H1 (cell line): ENCODE results near the gene NTN4. TPM values are rescaled to one million over a fixed set of nuclear protein-coding genes. Genes with fewer than 3 reads are reported as not detected.

ENCODE experiments used
- CTCF ChIA-PET: fragments of 300-600 bp; sonication (Branson Sonifier 250); formaldehyde crosslinking; loops from one replicate; lab custom pipeline; 2021; ENCODE audit not compliant: partially characterized antibody; lab: Charles Lee
- POLR2A ChIA-PET: fragments of 300-600 bp; sonication (Branson Sonifier 250); formaldehyde crosslinking; loops from one replicate; lab custom pipeline; 2021; ENCODE audit warnings: inconsistent platforms; ENCODE audit not compliant: partially characterized antibody; lab: Charles Lee
- DNase-seq, 2 experiments: peaks; one replicate each; pipeline versions ENCODE4 v3.0.0 to v3.0.0-alpha.2; 2010 to 2022; ENCODE audit warnings: low spot score in 2 of 2, low read depth in 1 of 2, mixed read lengths in 1 of 2
- FAIRE-seq: peaks from 2 replicates; lab custom pipeline; 2011; peaks lifted over from hg19 to GRCh38; lab: Jason Lieb, UNC
- H2AFZ ChIP-seq: 2 replicates; pipeline ENCODE4 v1.8.1; 2012; ENCODE audit warnings: low read length, inconsistent platforms
- H2AK5ac ChIP-seq: 2 replicates; pipeline ENCODE4 v1.6.1; 2013; ENCODE audit warnings: low read depth, low read length
- H2BK120ac ChIP-seq: replicated peaks from 2 replicates; pipeline ENCODE3; 2013; ENCODE audit warnings: low read depth, low read length, inconsistent platforms
- H2BK12ac ChIP-seq: 2 replicates; pipeline ENCODE4 v1.6.1; 2013; ENCODE audit warnings: low read depth, low read length
- H2BK15ac ChIP-seq: 2 replicates; pipeline ENCODE4 v1.6.1; 2013; ENCODE audit warnings: low read length
- H2BK20ac ChIP-seq: 2 replicates; pipeline ENCODE4 v1.6.1; 2013; ENCODE audit warnings: low read length
- H2BK5ac ChIP-seq: 2 replicates; pipeline ENCODE4 v1.6.1; 2013; ENCODE audit warnings: low read depth, low read length
- H3K14ac ChIP-seq: 2 replicates; pipeline ENCODE4 v1.6.1; 2013; ENCODE audit warnings: inconsistent platforms; ENCODE audit not compliant: insufficient read length
- H3K18ac ChIP-seq: 2 replicates; pipeline ENCODE4 v1.6.1; 2013; ENCODE audit warnings: low read length; ENCODE audit errors: extremely low read depth
- H3K23ac ChIP-seq: 2 replicates; pipeline ENCODE4 v1.6.1; 2013; ENCODE audit warnings: inconsistent platforms; ENCODE audit not compliant: insufficient read length
- H3K23me2 ChIP-seq: 2 replicates; pipeline ENCODE4 v1.6.1; 2013; ENCODE audit warnings: low read depth, low read length
- H3K27ac ChIP-seq: 2 replicates; pipeline ENCODE4 v1.6.1; 2011; ENCODE audit warnings: low read depth, low read length, inconsistent platforms
- H3K27me3 ChIP-seq, 4 experiments: replicated peaks in 1 of 4; 1 replicate in 1 of 4; 2 replicates in 3 of 4; pipeline versions ENCODE4 v1.6.1 to v1.8.1; 2011 to 2013; ENCODE audit warnings: low read length in 3 of 4, mild to moderate bottlenecking in 3 of 4, inconsistent platforms in 2 of 4, mixed read lengths in 2 of 4, moderate library complexity in 1 of 4; ENCODE audit not compliant: control insufficient read depth in 3 of 4, insufficient read depth in 3 of 4; ENCODE audit errors: extremely low read depth in 1 of 4
- H3K36me3 ChIP-seq, 4 experiments: 2 replicates each; pipeline versions ENCODE4 v1.6.1 to v1.8.1; 2011 to 2013; ENCODE audit warnings: mild to moderate bottlenecking in 4 of 4, low read length in 3 of 4, moderate library complexity in 2 of 4, control low read depth in 1 of 4, inconsistent platforms in 1 of 4; ENCODE audit not compliant: insufficient read depth in 4 of 4, control insufficient read depth in 2 of 4
- H3K4ac ChIP-seq: replicated peaks from 2 replicates; pipeline ENCODE3; 2013; ENCODE audit warnings: low read length, low read depth, mixed read lengths, inconsistent platforms; ENCODE audit not compliant: insufficient read length
- H3K4me1 ChIP-seq, 4 experiments: replicated peaks in 1 of 4; 1 replicate in 1 of 4; 2 replicates in 3 of 4; pipeline versions ENCODE4 v1.6.1 to v1.8.1; 2011 to 2013; ENCODE audit warnings: low read length in 3 of 4, inconsistent platforms in 2 of 4, mixed read lengths in 1 of 4; ENCODE audit not compliant: insufficient read depth in 4 of 4, control insufficient read depth in 3 of 4
- H3K4me2 ChIP-seq, 2 experiments: 2 replicates each; pipeline versions ENCODE4 v1.6.1 to v1.8.1; 2011 to 2013; ENCODE audit warnings: low read depth in 2 of 2, low read length in 2 of 2, control low read depth in 1 of 2, inconsistent platforms in 1 of 2, mild to moderate bottlenecking in 1 of 2; ENCODE audit not compliant: insufficient read depth in 1 of 2
- H3K4me3 ChIP-seq, 4 experiments: fragments of 200-600, 300-600 bp in 1 of 4; sonication (generic), shearing (Covaris generic), sonication (Bioruptor Twin) in 1 of 4; 2 replicates each; pipeline versions ENCODE4 v1.5.1 to v1.8.1; 2011 to 2016; ENCODE audit warnings: low read length in 4 of 4, low read depth in 3 of 4, control low read depth in 2 of 4, inconsistent platforms in 2 of 4, mild to moderate bottlenecking in 2 of 4, mixed read lengths in 1 of 4, moderate library complexity in 1 of 4; ENCODE audit not compliant: insufficient read depth in 2 of 4; ENCODE audit errors: extremely low read depth in 1 of 4
- H3K56ac ChIP-seq: replicated peaks from 2 replicates; pipeline ENCODE3; 2013; ENCODE audit warnings: low read depth, mild to moderate bottlenecking, mixed read lengths, low read length, inconsistent platforms; ENCODE audit not compliant: insufficient read length
- H3K79me1 ChIP-seq: 2 replicates; pipeline ENCODE4 v1.6.1; 2013; ENCODE audit warnings: low read depth, low read length, control low read depth
- H3K79me2 ChIP-seq, 2 experiments: 2 replicates each; pipeline versions ENCODE4 v1.6.1 to v1.8.1; 2012 to 2013; ENCODE audit warnings: low read length in 2 of 2, mild to moderate bottlenecking in 2 of 2, inconsistent platforms in 1 of 2; ENCODE audit not compliant: insufficient read depth in 2 of 2, control insufficient read depth in 1 of 2
- H3K9ac ChIP-seq, 4 experiments: replicated peaks in 1 of 4; 1 replicate in 1 of 4; 2 replicates in 3 of 4; pipeline versions ENCODE4 v1.6.1 to v1.8.1; 2011 to 2013; ENCODE audit warnings: low read depth in 3 of 4, low read length in 3 of 4, control low read depth in 2 of 4, mild to moderate bottlenecking in 2 of 4, moderate library complexity in 2 of 4, inconsistent platforms in 1 of 4; ENCODE audit errors: extremely low read depth in 1 of 4
- H3K9me3 ChIP-seq, 2 experiments: 2 replicates each; pipeline versions ENCODE4 v1.6.1 to v1.8.1; 2012 to 2013; ENCODE audit warnings: mild to moderate bottlenecking in 2 of 2, moderate library complexity in 2 of 2, control low read depth in 1 of 2, inconsistent platforms in 1 of 2, low read depth in 1 of 2, low read length in 1 of 2, mixed read lengths in 1 of 2; ENCODE audit not compliant: insufficient read depth in 2 of 2
- H4K20me1 ChIP-seq, 2 experiments: replicated peaks in 1 of 2; 2 replicates each; pipeline versions ENCODE3 to v1.8.1; 2011 to 2013; ENCODE audit warnings: inconsistent platforms in 2 of 2, low read length in 2 of 2, mild to moderate bottlenecking in 1 of 2; ENCODE audit not compliant: insufficient read depth in 2 of 2, control insufficient read depth in 1 of 2
- H4K5ac ChIP-seq: 2 replicates; pipeline ENCODE4 v1.6.1; 2013; ENCODE audit warnings: low read length, low read depth, mixed read lengths, inconsistent platforms; ENCODE audit not compliant: insufficient read length
- H4K8ac ChIP-seq: 2 replicates; pipeline ENCODE4 v1.8.0; 2013; ENCODE audit warnings: mild to moderate bottlenecking, moderate library complexity, low read length, inconsistent platforms; ENCODE audit not compliant: insufficient read depth; ENCODE audit errors: extremely low read depth
- H4K91ac ChIP-seq: replicated peaks from 2 replicates; pipeline ENCODE3; 2013; ENCODE audit warnings: low read length, mixed read lengths, inconsistent platforms; ENCODE audit not compliant: insufficient read length
- CHD2 ChIP-seq: IDR thresholded peaks from 2 replicates; pipeline ENCODE4 v1.6.1; 2012; ENCODE audit warnings: low read length, improper control_type of control experiment
- EZH2 ChIP-seq: fragments of 200-600 bp; sonication (generic); IDR thresholded peaks from 2 replicates; pipeline ENCODE4 v1.7.1; 2012; ENCODE audit warnings: low read depth, mild to moderate bottlenecking, moderate library complexity, low read length, inconsistent platforms; ENCODE audit not compliant: severe bottlenecking
- FOSL1 ChIP-seq: IDR thresholded peaks from 2 replicates; pipeline ENCODE4 v1.6.1; 2011; ENCODE audit warnings: mild to moderate bottlenecking, low read depth, low read length, moderate library complexity; ENCODE audit not compliant: insufficient read depth
- GTF2F1 ChIP-seq: IDR thresholded peaks from 2 replicates; pipeline ENCODE4 v1.6.1; 2012; ENCODE audit warnings: low read depth, low read length, improper control_type of control experiment, borderline replicate concordance
- KDM1A ChIP-seq: fragments of 200-600, 300-600 bp; sonication (generic); IDR thresholded peaks from 2 replicates; pipeline ENCODE4 v1.7.1; 2016; ENCODE audit warnings: mild to moderate bottlenecking, low read length, borderline replicate concordance
- RFX5 ChIP-seq: IDR thresholded peaks from 2 replicates; pipeline ENCODE4 v1.6.1; 2011; ENCODE audit warnings: low read depth, low read length, improper control_type of control experiment, borderline replicate concordance
- RNF2 ChIP-seq: fragments of 200-900, 300-1000 bp; sonication (generic); IDR thresholded peaks from 2 replicates; pipeline ENCODE4 v1.7.1; 2016; ENCODE audit warnings: borderline replicate concordance, low read depth, mild to moderate bottlenecking, antibody characterized with exemption, low read length; ENCODE audit not compliant: poor library complexity, severe bottlenecking; ENCODE audit errors: missing control alignments
- SP1 ChIP-seq: IDR thresholded peaks from 2 replicates; pipeline ENCODE4 v1.6.1; 2011; ENCODE audit warnings: low read depth, low read length
- SP4 ChIP-seq: IDR thresholded peaks from 2 replicates; pipeline ENCODE4 v1.6.1; 2012; ENCODE audit warnings: low read length, inconsistent platforms
- WGBS, 2 experiments: shearing (Covaris generic) in 1 of 2; methylation state at CpG; one replicate each; pipeline versions ENCODE4 v1.1.6 to v1.1.7; 2013 to 2015; ENCODE audit warnings: low lambda C conversion rate in 2 of 2, mixed read lengths in 2 of 2, inconsistent platforms in 1 of 2, low coverage in 1 of 2, missing lambda C conversion rate in 1 of 2; ENCODE audit not compliant: insufficient replicate concordance in 2 of 2, insufficient coverage in 1 of 2, insufficient read length in 1 of 2; ENCODE audit errors: extremely low coverage in 1 of 2, missing lambda C conversion rate in 1 of 2; 5-methylcytosine and 5-hydroxymethylcytosine counted together
- polyA plus RNA-seq, 7 experiments: library from polyadenylated mRNA; depleted of rRNA in 3 of 7; stranded (reverse) in 5 of 7; unstranded in 2 of 7; fragments of >200 nt in 5 of 7; fragments of 200-250 nt in 2 of 7; gene quantifications; 1 replicate in 5 of 7; 2 replicates in 1 of 7; 4 replicates in 1 of 7; pipeline versions ENCODE4 v1.2.1 to v1.2.3, GENCODE V29; 2011 to 2013; ENCODE audit warnings: missing spikeins in 2 of 7, mixed read lengths in 2 of 7
- total RNA-seq: library from RNA; stranded (reverse); fragmentation: NEBNext Ultra II Directional; extraction: Animal tissue kit (Norgen Biotek cat#: 25700); gene quantifications from 2 replicates; pipeline ENCODE4 v1.2.1, GENCODE V29; 2021

NTN4 gene
- total and polyA plus RNA-seq, 2 of the 8 experiments (the other 6 are each of a cell fraction or from before 2014, with no cell fraction given), result 0.74 to 1.3 TPM

GRCh38 chr12:95640516-95640915 is 150.0 kb downstream of the NTN4 start:
- TF ChIP-seq SP4 (no peak), RFX5 (no peak), SP1 (no peak), KDM1A (no peak), FOSL1 (no peak), EZH2 (no peak), GTF2F1 (no peak), CHD2 (no peak), RNF2 (no peak)
- H3K14ac ChIP-seq, result no peak overlapping the region
- no peak overlapping the region for H3K27ac ChIP-seq
- DNase-seq, result no peak
- no peaks in the 10 kb centered on the region for H3K4me1 ChIP-seq
- ChIA-PET POLR2A (no interaction called here), CTCF (interaction anchor here (1.3 kb wide), 1 partner anchor 11 kb away, joined by 4 read pairs; no protein-coding TSS in a partner anchor)
- no peak overlapping the region for H4K8ac ChIP-seq
- no peak overlapping the region for H2BK120ac ChIP-seq
- H3K9ac ChIP-seq, result no peak overlapping the region
- no peak overlapping the region for H4K5ac ChIP-seq
- no peak overlapping the region for H3K18ac ChIP-seq
- no peaks in the 10 kb centered on the region for H3K79me2 ChIP-seq
- H2BK20ac ChIP-seq, result no peak overlapping the region
- no peaks in the 10 kb centered on the region for H3K23me2 ChIP-seq
- H2AK5ac ChIP-seq, result no peak overlapping the region
- no peak overlapping the region for H2BK12ac ChIP-seq
- no peaks in the 10 kb centered on the region for H3K27me3 ChIP-seq
- 90% methylated on average over 3 of the region's 3 CpGs; no CpG with 5 or more reads in 1 of the 2 experiments for WGBS, 2 experiments
- no peaks in the 10 kb centered on the region for H3K79me1 ChIP-seq
- FAIRE-seq, result no peak
- H3K23ac ChIP-seq, result no peak overlapping the region
- no peak overlapping the region for H2BK5ac ChIP-seq
- no peak overlapping the region for H2AFZ ChIP-seq
- H4K20me1 ChIP-seq, result no peaks in the 10 kb centered on the region
- no peak overlapping the region for H4K91ac ChIP-seq
- no peak overlapping the region for H3K4ac ChIP-seq
- H3K9me3 ChIP-seq, result no peaks in the 10 kb centered on the region
- no peak overlapping the region for H2BK15ac ChIP-seq
- no peaks in the 10 kb centered on the region for H3K36me3 ChIP-seq
- H3K4me3 ChIP-seq, result no peak overlapping the region
- H3K4me2 ChIP-seq, result no peak overlapping the region
- H3K56ac ChIP-seq, result no peak overlapping the region
